ENCODE data around the gene CCNY.

GRCh38 chr10:35426657-35427056 is 90.3 kb downstream of the CCNY start:
- TF ChIP-seq CTCF (conservative IDR thresholded peaks at IDR 0.05; ENCODE audit: low read depth, low read length): no peak
- TF ChIP-seq MAZ (IDR thresholded peaks at IDR 0.05; ENCODE audit: borderline replicate concordance, low read depth, low read length): no peak
- TF ChIP-seq RFX5 (IDR thresholded peaks at IDR 0.05; ENCODE audit: low read depth, low read length): no peak
- no peak for TF ChIP-seq MAFK (IDR thresholded peaks at IDR 0.05; ENCODE audit: low read depth, low read length)
- no peak for TF ChIP-seq BHLHE40 (IDR thresholded peaks at IDR 0.05; ENCODE audit: low read depth, low read length)
